Breast epithelium (tissue), 3 donors: ENCODE measurements around the gene TENM3.

ENCODE experiments used
- POLR2A ChIP-seq: fragments of 450-650 bp; IDR thresholded peaks from one replicate; pipeline ENCODE4 v1.6.1; 2016; ENCODE audit warnings: antibody characterized with exemption, mild to moderate bottlenecking, moderate library complexity
- POLR2AphosphoS5 ChIP-seq, 3 donors: sonication (generic); formaldehyde crosslinking; IDR thresholded peaks; one replicate each; pipeline ENCODE4 v1.6.1; 2017; ENCODE audit warnings: antibody characterized with exemption in 3 of 3
- TF ChIP-seq, protein P1 (sequence below), 3 donors: fragments of 450-650 bp; IDR thresholded peaks; one replicate each; pipeline ENCODE4 v1.5.1; 2016 to 2017; ENCODE audit warnings: antibody characterized with exemption in 3 of 3, mild to moderate bottlenecking in 3 of 3, moderate library complexity in 3 of 3

DNA sequence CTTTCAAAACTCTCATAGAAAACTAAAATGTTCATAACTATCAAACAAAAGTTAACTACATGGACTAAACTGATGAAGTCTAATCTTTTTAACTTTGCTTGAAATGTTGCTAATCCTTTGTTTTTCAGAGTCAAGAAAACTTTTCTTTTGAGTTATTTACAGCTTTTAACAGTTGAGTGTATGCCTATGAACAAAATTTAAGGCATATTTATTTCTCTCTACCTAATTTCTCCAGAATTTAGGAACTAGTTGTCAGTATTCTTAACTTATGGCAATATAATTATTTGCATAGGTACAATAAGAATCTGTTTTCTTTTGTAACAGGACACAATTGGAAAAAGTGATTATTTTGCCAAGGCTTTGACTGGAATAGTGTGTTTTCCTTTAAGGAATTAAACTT, 23.8 kb downstream of the TENM3 start:
- no peak for TF ChIP-seq POLR2A
- TF ChIP-seq, protein P1, sequence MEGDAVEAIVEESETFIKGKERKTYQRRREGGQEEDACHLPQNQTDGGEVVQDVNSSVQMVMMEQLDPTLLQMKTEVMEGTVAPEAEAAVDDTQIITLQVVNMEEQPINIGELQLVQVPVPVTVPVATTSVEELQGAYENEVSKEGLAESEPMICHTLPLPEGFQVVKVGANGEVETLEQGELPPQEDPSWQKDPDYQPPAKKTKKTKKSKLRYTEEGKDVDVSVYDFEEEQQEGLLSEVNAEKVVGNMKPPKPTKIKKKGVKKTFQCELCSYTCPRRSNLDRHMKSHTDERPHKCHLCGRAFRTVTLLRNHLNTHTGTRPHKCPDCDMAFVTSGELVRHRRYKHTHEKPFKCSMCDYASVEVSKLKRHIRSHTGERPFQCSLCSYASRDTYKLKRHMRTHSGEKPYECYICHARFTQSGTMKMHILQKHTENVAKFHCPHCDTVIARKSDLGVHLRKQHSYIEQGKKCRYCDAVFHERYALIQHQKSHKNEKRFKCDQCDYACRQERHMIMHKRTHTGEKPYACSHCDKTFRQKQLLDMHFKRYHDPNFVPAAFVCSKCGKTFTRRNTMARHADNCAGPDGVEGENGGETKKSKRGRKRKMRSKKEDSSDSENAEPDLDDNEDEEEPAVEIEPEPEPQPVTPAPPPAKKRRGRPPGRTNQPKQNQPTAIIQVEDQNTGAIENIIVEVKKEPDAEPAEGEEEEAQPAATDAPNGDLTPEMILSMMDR (IDR thresholded peaks at IDR 0.05) = no peak
- no peak for TF ChIP-seq POLR2AphosphoS5 (IDR thresholded peaks at IDR 0.05)
